Endothelial cell of umbilical vein (primary cell): ENCODE data around the gene CX3CR1. TPM values are rescaled to one million over a fixed set of nuclear protein-coding genes. Genes with fewer than 3 reads are reported as not detected.

Experiments
- BruUV-seq: library from RNA; stranded (reverse); fragments of 400-500 nt; replicated peaks from 2 replicates; lab custom pipeline; 2021; lab: Mats Ljungman, UMichigan
- CTCF ChIA-PET: fragments of 300-600, 350-600 bp; sonication (Branson Sonifier 250); formaldehyde crosslinking; loops from one replicate; lab custom pipeline; 2021; ENCODE audit warnings: antibody characterized with exemption, inconsistent platforms; lab: Charles Lee
- POLR2A ChIA-PET: fragments of 300-600, 350-600 bp; sonication (Branson Sonifier 250); formaldehyde crosslinking; loops from one replicate; lab custom pipeline; 2021; ENCODE audit warnings: antibody characterized with exemption, inconsistent platforms; lab: Charles Lee
- DNase-seq: peaks from one replicate; pipeline ENCODE4 v3.0.0-alpha.2; 2011; ENCODE audit warnings: low read depth, low spot score
- FAIRE-seq: peaks from 2 replicates; lab custom pipeline; 2011; peaks lifted over from hg19 to GRCh38; lab: Jason Lieb, UNC
- H2AFZ ChIP-seq: 2 replicates; pipeline ENCODE4 v1.6.0; 2012; ENCODE audit warnings: low read depth, low read length, control low read depth, inconsistent platforms
- H3K27ac ChIP-seq: 2 replicates; pipeline ENCODE4 v1.5.1; 2011; ENCODE audit warnings: low read depth, mild to moderate bottlenecking, control low read depth, low read length, moderate library complexity; ENCODE audit not compliant: insufficient read depth
- H3K27me3 ChIP-seq, 2 experiments: 2 replicates each; pipeline versions ENCODE4 v1.6.0 to v1.6.1; 2011; ENCODE audit warnings: low read length in 2 of 2, mixed read lengths in 1 of 2; ENCODE audit not compliant: control insufficient read depth in 2 of 2, insufficient read depth in 2 of 2
- H3K36me3 ChIP-seq, 2 experiments: 2 replicates in 1 of 2; 3 replicates in 1 of 2; pipeline ENCODE4 v1.5.1; 2011; ENCODE audit warnings: low read length in 2 of 2, mild to moderate bottlenecking in 1 of 2, moderate library complexity in 1 of 2; ENCODE audit not compliant: control insufficient read depth in 2 of 2, insufficient read depth in 2 of 2; ENCODE audit errors: extremely low read depth in 1 of 2
- H3K4me1 ChIP-seq: 3 replicates; pipeline ENCODE4 v1.5.1; 2011; ENCODE audit warnings: mild to moderate bottlenecking, low read length; ENCODE audit not compliant: control insufficient read depth, insufficient read depth; ENCODE audit errors: extremely low read depth
- H3K4me2 ChIP-seq: 2 replicates; pipeline ENCODE4 v1.6.1; 2011; ENCODE audit warnings: low read length, control low read depth, mixed read lengths; ENCODE audit not compliant: insufficient read depth
- H3K4me3 ChIP-seq, 3 experiments: fragments of 200-600 bp in 1 of 3; sonication (generic), shearing (Covaris generic) in 1 of 3; replicated peaks in 1 of 3; 2 replicates each; pipeline ENCODE4 v1.5.1; 2011 to 2016; ENCODE audit warnings: control low read depth in 3 of 3, low read length in 3 of 3, mild to moderate bottlenecking in 2 of 3, inconsistent platforms in 1 of 3, low read depth in 1 of 3, moderate library complexity in 1 of 3; ENCODE audit not compliant: insufficient read depth in 1 of 3
- H3K79me2 ChIP-seq: 2 replicates; pipeline ENCODE4 v1.6.0; 2012; ENCODE audit warnings: low read length, inconsistent platforms; ENCODE audit not compliant: control insufficient read depth, insufficient read depth
- H3K9ac ChIP-seq: replicated peaks from 2 replicates; pipeline ENCODE3; 2011; ENCODE audit warnings: low read length, control low read depth; ENCODE audit not compliant: insufficient read depth; ENCODE audit errors: extremely low read depth
- H3K9me1 ChIP-seq: replicated peaks from 3 replicates; pipeline ENCODE4 v1.6.0; 2011; ENCODE audit warnings: mild to moderate bottlenecking, low read length; ENCODE audit not compliant: control insufficient read depth, insufficient read depth; ENCODE audit errors: extremely low read depth
- H3K9me3 ChIP-seq: replicated peaks from 2 replicates; pipeline ENCODE4 v1.5.1; 2012; ENCODE audit warnings: low read length, inconsistent platforms; ENCODE audit not compliant: control insufficient read depth, insufficient read depth
- H4K20me1 ChIP-seq: replicated peaks from 2 replicates; pipeline ENCODE3; 2011; ENCODE audit warnings: mild to moderate bottlenecking, low read length; ENCODE audit not compliant: control insufficient read depth, insufficient read depth; ENCODE audit errors: extremely low read depth
- CTCF ChIP-seq, 2 donors: IDR thresholded peaks; 1 replicate in 1 of 2; 2 replicates in 1 of 2; pipeline ENCODE4 v1.5.1; 2011; ENCODE audit warnings: low read length in 2 of 2, mild to moderate bottlenecking in 2 of 2, moderate library complexity in 2 of 2, control low read depth in 1 of 2, inconsistent platforms in 1 of 2, low read depth in 1 of 2; ENCODE audit not compliant: insufficient read depth in 1 of 2; ENCODE audit errors: extremely low read depth in 1 of 2
- EZH2 ChIP-seq: IDR thresholded peaks from 2 replicates; pipeline ENCODE4 v1.6.1; 2012; ENCODE audit warnings: borderline replicate concordance, low read depth, mild to moderate bottlenecking, moderate library complexity, low read length, inconsistent platforms; ENCODE audit not compliant: severe bottlenecking
- POLR2A ChIP-seq: IDR thresholded peaks from 2 replicates; pipeline ENCODE4 v1.6.1; 2012; ENCODE audit warnings: low read depth, mild to moderate bottlenecking, control low read depth, low read length
- dilution Hi-C: fragments of 300-500 bp; cut with MboI; formaldehyde crosslinking; loops from one replicate; pipeline ENCODE4 v1.15.0; 2019; ENCODE audit warnings: low sequenced_read_pairs; ENCODE audit not compliant: extremely low pct_ligation_motif_present
- intact Hi-C: fragments of 100-400 bp; cut with micrococcal nuclease; formaldehyde crosslinking; loops from one replicate; pipeline ENCODE4 v1.10.0; 2022
- polyA plus RNA-seq, 4 experiments: library from polyadenylated mRNA; depleted of rRNA in 3 of 4; stranded (reverse) in 3 of 4; unstranded in 1 of 4; fragments of >200 nt; gene quantifications; 2 replicates each; pipeline versions ENCODE4 v1.2.1 to v1.2.3, GENCODE V29; 2011 to 2012; ENCODE audit warnings: missing spikeins in 1 of 4
- total RNA-seq: library from RNA; stranded (reverse); gene quantifications from 2 replicates; pipeline ENCODE4 v1.2.3, GENCODE V29; 2021

The CX3CR1 gene
- total and polyA plus RNA-seq, 2 donors (not counting 3 experiments of a cell fraction or from before 2014, with no cell fraction given), result not detected

- H2AFZ ChIP-seq, result no peak overlapping the region
- H3K27me3 ChIP-seq, result peaks cover 3 to 7% of the 10 kb centered on the region in 2 experiments
- no peaks in the 10 kb centered on the region for H4K20me1 ChIP-seq
- FAIRE-seq (no peak), DNase-seq (no peak)
- no peak overlapping the region for H3K4me2 ChIP-seq
- H3K9me3 ChIP-seq, result no peaks in the 10 kb centered on the region
- TF ChIP-seq EZH2 (no peak), POLR2A (no peak)
- no peak overlapping the region for H3K4me3 ChIP-seq
- dilution Hi-C loops (no loop called here), intact Hi-C loops (no loop called here)
- no peaks in the 10 kb centered on the region for H3K36me3 ChIP-seq
- BruUV-seq, result no TSS peak
- no peaks in the 10 kb centered on the region for H3K4me1 ChIP-seq
- no peaks in the 10 kb centered on the region for H3K9me1 ChIP-seq
- H3K9ac ChIP-seq, result no peak overlapping the region
- ChIA-PET POLR2A (no interaction called here), CTCF (interaction anchor here (1.2 to 1.8 kb wide), 3 partner anchors 11 to 150 kb away, joined by 4 to 11 read pairs (median 4); no protein-coding TSS in a partner anchor)
- no peaks in the 10 kb centered on the region for H3K79me2 ChIP-seq
- H3K27ac ChIP-seq, result no peak overlapping the region
Observed at GRCh38 chr3:39276746-39277145, 3.1 kb downstream of the CX3CR1 start.

DNA sequence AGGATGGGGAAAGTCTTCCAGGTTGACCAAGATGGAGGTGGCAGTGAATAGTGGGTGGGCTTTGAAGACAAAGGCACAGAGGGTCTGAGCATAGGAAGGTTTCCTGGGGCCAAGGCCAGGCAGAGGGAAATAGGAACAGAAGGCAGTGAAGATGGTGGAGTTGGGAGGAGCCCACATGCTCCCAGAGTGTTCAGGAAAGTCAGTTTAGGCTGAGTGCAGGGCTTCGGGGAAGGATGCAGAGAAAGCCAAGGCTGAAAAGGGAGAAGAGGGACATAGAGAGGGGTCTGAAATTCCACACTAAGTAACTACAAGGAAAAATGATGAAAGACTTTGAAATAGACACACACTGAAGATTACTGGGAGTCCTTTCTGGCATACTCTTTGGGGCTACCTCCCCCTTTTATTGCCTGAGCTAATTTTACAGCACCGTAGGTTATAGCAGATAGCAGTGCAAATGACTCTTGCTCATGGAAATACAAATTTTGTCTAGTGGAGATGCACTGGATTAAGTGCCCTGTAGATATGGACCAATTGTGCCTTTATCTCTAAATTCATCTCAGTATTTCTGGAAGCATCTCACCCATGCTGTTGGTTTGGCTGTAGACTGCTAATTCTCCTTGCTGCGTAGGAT lies 3.8 kb downstream of the CX3CR1 start:
- no peak for FAIRE-seq
- no TSS peak for BruUV-seq
- TF ChIP-seq CTCF (IDR thresholded peaks at IDR 0.05; ENCODE audit: extremely low read depth in 1 of 2, insufficient read depth in 1 of 2, low read depth in 1 of 2, low read length in 2 of 2), result no peak
- Histone ChIP-seq H3K27ac (no peak overlapping the region), H3K36me3 (no peaks in the 10 kb centered on the region), H3K4me1 (no peaks in the 10 kb centered on the region), H3K27me3 (peaks cover 7 to 10% of the 10 kb centered on the region in 2 experiments), H4K20me1 (no peaks in the 10 kb centered on the region), H3K79me2 (no peaks in the 10 kb centered on the region), H3K4me2 (no peak overlapping the region), H3K9me1 (no peaks in the 10 kb centered on the region), H3K9ac (no peak overlapping the region), H3K4me3 (no peak overlapping the region), H3K9me3 (no peaks in the 10 kb centered on the region), H2AFZ (no peak overlapping the region)
- dilution Hi-C loops, result no loop called here
- no peak for DNase-seq
- ChIA-PET POLR2A (no interaction called here), CTCF (interaction anchor here (1.3 kb wide), 1 partner anchor 12 kb away, joined by 4 read pairs; no protein-coding TSS in a partner anchor)
- intact Hi-C loops, result no loop called here
